Chondrocyte (in vitro differentiated cells): ENCODE measurements around the gene CDT1. TPM values are rescaled to one million over a fixed set of nuclear protein-coding genes. Genes with fewer than 3 reads are reported as not detected.

ENCODE experiments used
- total RNA-seq: library from RNA; stranded (reverse); gene quantifications from 3 replicates; pipeline ENCODE4 v1.2.1, GENCODE V29; 2021

The CDT1 gene
- total RNA-seq, 1 donor from 2014 or later = 3.7 TPM

Other genes with a start within 250 kb of the CDT1 start
- 32.1 to 38.4 TPM (median 36.7 TPM) in 3 replicates for gene ZC3H18, start 233.4 kb upstream of the CDT1 start, total RNA-seq
- not detected in 3 replicates for gene IL17C, start 165.2 kb upstream of the CDT1 start, total RNA-seq
- gene CYBA, start 152.7 kb upstream of the CDT1 start, total RNA-seq = 13.4 to 55.1 TPM (median 51.7 TPM) in 3 replicates
- gene MVD, start 140.7 kb upstream of the CDT1 start, total RNA-seq = 38.3 to 40.0 TPM (median 38.8 TPM) in 3 replicates
- gene SNAI3, start 117.3 kb upstream of the CDT1 start, total RNA-seq = not detected in 3 replicates
- 12.8 to 15.5 TPM (median 14.3 TPM) in 3 replicates for gene RNF166, start 97.4 kb upstream of the CDT1 start, total RNA-seq
- 20.7 to 37.1 TPM (median 24.1 TPM) in 3 replicates for gene CTU2, start 97.3 kb upstream of the CDT1 start, total RNA-seq
- gene PIEZO1, start 18.6 kb upstream of the CDT1 start, total RNA-seq = 134 to 209 TPM (median 208 TPM) in 3 replicates
- 68.8 to 90.2 TPM (median 70.7 TPM) in 3 replicates for gene APRT, start 8.1 kb downstream of the CDT1 start, total RNA-seq
- gene GALNS, start 53.2 kb downstream of the CDT1 start, total RNA-seq = 34.1 to 36.6 TPM (median 34.6 TPM) in 3 replicates
- gene TRAPPC2L, start 53.3 kb downstream of the CDT1 start, total RNA-seq = 42.7 to 55.8 TPM (median 52.5 TPM) in 3 replicates
- not detected in 3 replicates for gene PABPN1L, start 62.9 kb downstream of the CDT1 start, total RNA-seq
- 0.23 TPM in 1 of 3 replicates, not detected in the others for gene CBFA2T3, start 173.4 kb downstream of the CDT1 start, total RNA-seq